ENCODE results near the gene CAMK1D.

The CAMK1D gene

DNA sequence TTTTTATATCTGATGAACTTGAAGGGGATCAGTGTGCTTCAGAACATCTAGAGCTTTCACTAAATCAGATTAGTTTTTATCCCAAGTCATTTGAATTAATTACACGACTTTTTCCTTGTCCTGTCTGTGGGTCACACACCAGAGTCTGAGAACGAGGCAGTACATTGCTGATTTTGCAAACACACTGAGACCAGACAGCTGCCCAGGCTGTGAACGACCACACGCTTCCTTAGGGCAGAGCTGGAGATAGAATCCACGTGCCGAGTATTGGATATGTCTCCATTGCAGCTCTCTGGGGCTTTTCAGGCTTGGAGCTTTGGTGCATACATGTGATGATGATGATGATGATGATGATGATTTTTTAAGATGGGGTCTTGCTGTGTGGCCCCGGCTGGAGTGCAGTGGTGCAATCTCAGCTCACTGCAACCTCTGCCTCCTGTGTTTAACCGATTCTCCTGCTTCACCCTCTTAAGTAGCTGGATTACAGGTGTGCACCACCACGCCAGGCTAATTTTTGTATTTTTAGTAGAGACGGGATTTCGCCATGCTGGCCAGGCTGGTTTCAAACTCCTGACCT is 81.1 kb downstream of the CAMK1D start:
- no peaks in the 10 kb centered on the region for H3K79me2 ChIP-seq (ENCODE audit: insufficient read depth, low read length)
- H3K9ac ChIP-seq (ENCODE audit: low read depth, low read length): no peak overlapping the region
- H3K36me3 ChIP-seq (ENCODE audit: insufficient read depth, low read length): no peaks in the 10 kb centered on the region
- no peaks in the 10 kb centered on the region for H3K4me1 ChIP-seq (ENCODE audit: insufficient read depth, low read length)
- H3K4me3 ChIP-seq (ENCODE audit: low read depth in 1 of 2, low read length in 2 of 2): no peak overlapping the region
- H3K27ac ChIP-seq (ENCODE audit: low read length): no peak overlapping the region
- no peaks in the 10 kb centered on the region for H3K9me3 ChIP-seq (ENCODE audit: insufficient read depth, low read length, severe bottlenecking)
- no peak overlapping the region for H2AFZ ChIP-seq (ENCODE audit: low read depth, low read length)
- ATAC-seq (ENCODE audit: insufficient read depth, low read depth) (no peak), DNase-seq (no peak)
- peaks cover 31% of the 10 kb centered on the region for H4K20me1 ChIP-seq (ENCODE audit: insufficient read depth, low read length)
- no peak overlapping the region for H3K4me2 ChIP-seq (ENCODE audit: insufficient read depth, low read length)
- H3K27me3 ChIP-seq (ENCODE audit: insufficient read depth, low read length, poor library complexity): no peaks in the 10 kb centered on the region
- TF ChIP-seq, protein P1, sequence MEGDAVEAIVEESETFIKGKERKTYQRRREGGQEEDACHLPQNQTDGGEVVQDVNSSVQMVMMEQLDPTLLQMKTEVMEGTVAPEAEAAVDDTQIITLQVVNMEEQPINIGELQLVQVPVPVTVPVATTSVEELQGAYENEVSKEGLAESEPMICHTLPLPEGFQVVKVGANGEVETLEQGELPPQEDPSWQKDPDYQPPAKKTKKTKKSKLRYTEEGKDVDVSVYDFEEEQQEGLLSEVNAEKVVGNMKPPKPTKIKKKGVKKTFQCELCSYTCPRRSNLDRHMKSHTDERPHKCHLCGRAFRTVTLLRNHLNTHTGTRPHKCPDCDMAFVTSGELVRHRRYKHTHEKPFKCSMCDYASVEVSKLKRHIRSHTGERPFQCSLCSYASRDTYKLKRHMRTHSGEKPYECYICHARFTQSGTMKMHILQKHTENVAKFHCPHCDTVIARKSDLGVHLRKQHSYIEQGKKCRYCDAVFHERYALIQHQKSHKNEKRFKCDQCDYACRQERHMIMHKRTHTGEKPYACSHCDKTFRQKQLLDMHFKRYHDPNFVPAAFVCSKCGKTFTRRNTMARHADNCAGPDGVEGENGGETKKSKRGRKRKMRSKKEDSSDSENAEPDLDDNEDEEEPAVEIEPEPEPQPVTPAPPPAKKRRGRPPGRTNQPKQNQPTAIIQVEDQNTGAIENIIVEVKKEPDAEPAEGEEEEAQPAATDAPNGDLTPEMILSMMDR (IDR thresholded peaks at IDR 0.05; ENCODE audit: borderline replicate concordance, extremely low read depth, low read length, poor library complexity, severe bottlenecking): no peak
- no peak for TF ChIP-seq EZH2 (IDR thresholded peaks at IDR 0.05; ENCODE audit: borderline replicate concordance, low read depth, low read length, severe bottlenecking)

DNA sequence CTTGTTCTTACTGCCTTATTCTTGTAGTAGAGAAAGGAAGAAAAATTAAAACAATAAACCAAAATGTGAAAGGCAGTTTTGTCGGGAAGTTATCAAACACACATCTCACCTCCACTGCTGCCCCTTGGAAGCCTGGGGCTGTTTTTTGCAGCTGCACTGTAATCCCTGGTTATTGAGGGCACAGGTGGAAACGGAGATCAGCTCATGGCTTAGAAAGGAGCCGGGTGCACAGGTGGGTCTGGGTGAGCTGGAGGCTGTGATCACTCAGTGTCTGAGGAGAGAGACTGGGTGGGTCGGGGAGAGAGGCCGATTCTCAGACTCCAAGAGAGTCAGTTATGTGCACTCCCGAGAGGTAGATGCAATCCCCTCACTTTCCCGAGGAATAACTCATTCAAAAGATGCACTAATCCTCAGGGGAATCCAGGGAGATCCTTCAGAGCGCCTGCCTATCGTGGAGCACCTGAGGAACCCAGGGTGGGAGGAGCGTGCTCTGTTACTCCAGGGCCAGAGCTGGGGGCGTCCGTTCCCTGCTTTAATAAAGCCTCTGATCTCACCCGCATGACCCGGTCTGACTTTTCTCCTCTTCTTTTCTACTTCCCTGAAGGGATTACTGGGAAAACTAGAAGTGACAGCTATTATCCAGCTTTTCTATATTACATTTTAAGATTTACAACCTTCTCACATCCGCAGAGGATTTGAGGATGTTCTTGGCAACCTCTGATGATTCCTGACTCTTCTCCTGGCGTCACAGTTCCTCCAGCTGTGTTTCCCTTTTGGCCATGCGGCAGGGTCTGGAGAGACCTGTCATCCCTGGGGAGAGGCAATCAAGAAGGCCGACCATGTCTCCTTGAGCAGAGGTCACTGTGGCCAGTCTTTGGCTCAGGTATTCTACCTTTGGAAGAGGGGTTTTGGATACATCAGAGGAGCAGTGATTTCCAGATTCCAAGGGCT is 82.1 kb downstream of the CAMK1D start:
- TF ChIP-seq, protein P1 (IDR thresholded peaks at IDR 0.05; ENCODE audit: borderline replicate concordance, extremely low read depth, low read length, poor library complexity, severe bottlenecking): no peak
- no peak for TF ChIP-seq EZH2 (IDR thresholded peaks at IDR 0.05; ENCODE audit: borderline replicate concordance, low read depth, low read length, severe bottlenecking)
- DNase-seq: no peak
- H3K4me2 ChIP-seq (ENCODE audit: insufficient read depth, low read length): no peak overlapping the region

DNA sequence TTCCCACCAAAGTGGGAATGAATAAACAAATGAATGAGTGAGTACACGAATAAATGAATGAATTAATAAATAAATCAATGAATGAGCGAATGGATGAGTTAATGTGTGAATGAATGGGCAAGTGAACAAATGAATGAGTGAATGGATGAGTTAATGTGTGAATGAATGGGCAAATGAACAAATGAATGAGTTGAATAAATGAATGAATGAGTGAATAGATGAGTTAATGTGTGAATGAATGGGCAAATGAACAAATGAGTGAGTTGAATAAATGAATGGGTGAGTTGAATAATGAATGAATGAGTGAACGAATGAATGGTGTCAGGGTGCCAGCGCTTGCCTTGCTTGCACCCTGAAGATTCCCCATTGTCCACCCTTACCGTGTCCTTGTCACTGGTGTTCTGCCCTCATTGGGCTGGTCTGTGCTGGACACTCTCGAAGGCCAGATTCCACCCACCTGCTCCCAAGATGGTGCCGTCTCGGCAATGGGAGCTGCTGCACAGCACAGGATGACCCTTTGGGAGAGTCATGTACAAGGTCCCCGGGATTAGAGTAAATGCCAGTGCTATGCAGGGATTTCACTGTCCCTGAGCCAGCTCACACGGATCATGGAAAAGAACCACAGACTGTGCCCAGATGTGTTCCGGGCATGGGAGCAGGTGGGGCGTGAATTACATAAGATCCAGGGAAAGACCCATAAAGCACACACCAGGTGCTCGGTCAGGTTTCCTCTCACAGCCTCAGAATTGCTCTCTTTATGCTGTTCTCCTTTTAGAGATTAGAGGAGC is 83.2 kb downstream of the CAMK1D start:
- Histone ChIP-seq H3K9me3 (ENCODE audit: insufficient read depth, low read length, severe bottlenecking) (no peaks in the 10 kb centered on the region), H2AFZ (ENCODE audit: low read depth, low read length) (no peak overlapping the region), H3K36me3 (ENCODE audit: insufficient read depth, low read length) (no peaks in the 10 kb centered on the region), H3K4me3 (ENCODE audit: low read depth in 1 of 2, low read length in 2 of 2) (no peak overlapping the region), H4K20me1 (ENCODE audit: insufficient read depth, low read length) (peaks cover 41% of the 10 kb centered on the region), H3K79me2 (ENCODE audit: insufficient read depth, low read length) (no peaks in the 10 kb centered on the region), H3K9ac (ENCODE audit: low read depth, low read length) (no peak overlapping the region), H3K27me3 (ENCODE audit: insufficient read depth, low read length, poor library complexity) (no peaks in the 10 kb centered on the region), H3K4me2 (ENCODE audit: insufficient read depth, low read length) (no peak overlapping the region), H3K27ac (ENCODE audit: low read length) (no peak overlapping the region), H3K4me1 (ENCODE audit: insufficient read depth, low read length) (no peaks in the 10 kb centered on the region)
- no peak for DNase-seq
- no peak for ATAC-seq (ENCODE audit: insufficient read depth, low read depth)
- TF ChIP-seq, protein P1 (IDR thresholded peaks at IDR 0.05; ENCODE audit: borderline replicate concordance, extremely low read depth, low read length, poor library complexity, severe bottlenecking): no peak
- no peak for TF ChIP-seq EZH2 (IDR thresholded peaks at IDR 0.05; ENCODE audit: borderline replicate concordance, low read depth, low read length, severe bottlenecking)

More for the DNA sequence above, 82.1 kb downstream of the CAMK1D start:
- Histone ChIP-seq H3K79me2 (ENCODE audit: insufficient read depth, low read length) (no peaks in the 10 kb centered on the region), H3K27ac (ENCODE audit: low read length) (no peak overlapping the region), H3K4me3 (ENCODE audit: low read depth in 1 of 2, low read length in 2 of 2) (no peak overlapping the region), H3K9me3 (ENCODE audit: insufficient read depth, low read length, severe bottlenecking) (no peaks in the 10 kb centered on the region), H3K9ac (ENCODE audit: low read depth, low read length) (no peak overlapping the region), H3K36me3 (ENCODE audit: insufficient read depth, low read length) (no peaks in the 10 kb centered on the region), H3K27me3 (ENCODE audit: insufficient read depth, low read length, poor library complexity) (no peaks in the 10 kb centered on the region), H4K20me1 (ENCODE audit: insufficient read depth, low read length) (peaks cover 37% of the 10 kb centered on the region), H3K4me1 (ENCODE audit: insufficient read depth, low read length) (no peaks in the 10 kb centered on the region), H2AFZ (ENCODE audit: low read depth, low read length) (no peak overlapping the region)
- no peak for ATAC-seq (ENCODE audit: insufficient read depth, low read depth)

Measured in DND-41 (cell line).